Measurements from ENCODE around the gene LRIG1. TPM values are rescaled to one million over a fixed set of nuclear protein-coding genes. Genes with fewer than 3 reads are reported as not detected.

LRIG1 gene
- total and polyA plus RNA-seq, 9 of the 15 experiments (the other 6 are each of a cell fraction or from before 2014, with no cell fraction given): 0.05 to 0.38 (median 0.13) TPM; not detected in 3

DNA sequence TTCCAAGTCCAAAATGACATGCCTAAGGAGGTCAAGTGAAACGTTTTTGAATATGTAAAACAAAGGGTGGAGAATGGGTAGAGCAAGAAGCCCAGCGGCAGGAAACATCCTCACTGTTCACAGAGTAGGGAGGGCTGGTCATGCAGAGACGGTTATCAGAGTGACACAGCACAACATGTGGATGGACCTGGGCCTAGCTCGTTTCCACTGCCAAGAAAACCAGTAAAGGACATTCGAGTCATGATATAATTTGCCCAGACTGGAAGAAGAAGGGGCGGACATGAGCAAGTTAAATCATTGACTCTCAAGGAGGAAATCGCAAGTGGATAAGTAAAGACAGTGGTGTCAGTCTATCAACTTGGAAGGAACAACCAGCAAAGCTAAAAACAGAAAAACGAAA lies 89.3 kb downstream of the LRIG1 start (continued):
- TF ChIP-seq, protein P1, sequence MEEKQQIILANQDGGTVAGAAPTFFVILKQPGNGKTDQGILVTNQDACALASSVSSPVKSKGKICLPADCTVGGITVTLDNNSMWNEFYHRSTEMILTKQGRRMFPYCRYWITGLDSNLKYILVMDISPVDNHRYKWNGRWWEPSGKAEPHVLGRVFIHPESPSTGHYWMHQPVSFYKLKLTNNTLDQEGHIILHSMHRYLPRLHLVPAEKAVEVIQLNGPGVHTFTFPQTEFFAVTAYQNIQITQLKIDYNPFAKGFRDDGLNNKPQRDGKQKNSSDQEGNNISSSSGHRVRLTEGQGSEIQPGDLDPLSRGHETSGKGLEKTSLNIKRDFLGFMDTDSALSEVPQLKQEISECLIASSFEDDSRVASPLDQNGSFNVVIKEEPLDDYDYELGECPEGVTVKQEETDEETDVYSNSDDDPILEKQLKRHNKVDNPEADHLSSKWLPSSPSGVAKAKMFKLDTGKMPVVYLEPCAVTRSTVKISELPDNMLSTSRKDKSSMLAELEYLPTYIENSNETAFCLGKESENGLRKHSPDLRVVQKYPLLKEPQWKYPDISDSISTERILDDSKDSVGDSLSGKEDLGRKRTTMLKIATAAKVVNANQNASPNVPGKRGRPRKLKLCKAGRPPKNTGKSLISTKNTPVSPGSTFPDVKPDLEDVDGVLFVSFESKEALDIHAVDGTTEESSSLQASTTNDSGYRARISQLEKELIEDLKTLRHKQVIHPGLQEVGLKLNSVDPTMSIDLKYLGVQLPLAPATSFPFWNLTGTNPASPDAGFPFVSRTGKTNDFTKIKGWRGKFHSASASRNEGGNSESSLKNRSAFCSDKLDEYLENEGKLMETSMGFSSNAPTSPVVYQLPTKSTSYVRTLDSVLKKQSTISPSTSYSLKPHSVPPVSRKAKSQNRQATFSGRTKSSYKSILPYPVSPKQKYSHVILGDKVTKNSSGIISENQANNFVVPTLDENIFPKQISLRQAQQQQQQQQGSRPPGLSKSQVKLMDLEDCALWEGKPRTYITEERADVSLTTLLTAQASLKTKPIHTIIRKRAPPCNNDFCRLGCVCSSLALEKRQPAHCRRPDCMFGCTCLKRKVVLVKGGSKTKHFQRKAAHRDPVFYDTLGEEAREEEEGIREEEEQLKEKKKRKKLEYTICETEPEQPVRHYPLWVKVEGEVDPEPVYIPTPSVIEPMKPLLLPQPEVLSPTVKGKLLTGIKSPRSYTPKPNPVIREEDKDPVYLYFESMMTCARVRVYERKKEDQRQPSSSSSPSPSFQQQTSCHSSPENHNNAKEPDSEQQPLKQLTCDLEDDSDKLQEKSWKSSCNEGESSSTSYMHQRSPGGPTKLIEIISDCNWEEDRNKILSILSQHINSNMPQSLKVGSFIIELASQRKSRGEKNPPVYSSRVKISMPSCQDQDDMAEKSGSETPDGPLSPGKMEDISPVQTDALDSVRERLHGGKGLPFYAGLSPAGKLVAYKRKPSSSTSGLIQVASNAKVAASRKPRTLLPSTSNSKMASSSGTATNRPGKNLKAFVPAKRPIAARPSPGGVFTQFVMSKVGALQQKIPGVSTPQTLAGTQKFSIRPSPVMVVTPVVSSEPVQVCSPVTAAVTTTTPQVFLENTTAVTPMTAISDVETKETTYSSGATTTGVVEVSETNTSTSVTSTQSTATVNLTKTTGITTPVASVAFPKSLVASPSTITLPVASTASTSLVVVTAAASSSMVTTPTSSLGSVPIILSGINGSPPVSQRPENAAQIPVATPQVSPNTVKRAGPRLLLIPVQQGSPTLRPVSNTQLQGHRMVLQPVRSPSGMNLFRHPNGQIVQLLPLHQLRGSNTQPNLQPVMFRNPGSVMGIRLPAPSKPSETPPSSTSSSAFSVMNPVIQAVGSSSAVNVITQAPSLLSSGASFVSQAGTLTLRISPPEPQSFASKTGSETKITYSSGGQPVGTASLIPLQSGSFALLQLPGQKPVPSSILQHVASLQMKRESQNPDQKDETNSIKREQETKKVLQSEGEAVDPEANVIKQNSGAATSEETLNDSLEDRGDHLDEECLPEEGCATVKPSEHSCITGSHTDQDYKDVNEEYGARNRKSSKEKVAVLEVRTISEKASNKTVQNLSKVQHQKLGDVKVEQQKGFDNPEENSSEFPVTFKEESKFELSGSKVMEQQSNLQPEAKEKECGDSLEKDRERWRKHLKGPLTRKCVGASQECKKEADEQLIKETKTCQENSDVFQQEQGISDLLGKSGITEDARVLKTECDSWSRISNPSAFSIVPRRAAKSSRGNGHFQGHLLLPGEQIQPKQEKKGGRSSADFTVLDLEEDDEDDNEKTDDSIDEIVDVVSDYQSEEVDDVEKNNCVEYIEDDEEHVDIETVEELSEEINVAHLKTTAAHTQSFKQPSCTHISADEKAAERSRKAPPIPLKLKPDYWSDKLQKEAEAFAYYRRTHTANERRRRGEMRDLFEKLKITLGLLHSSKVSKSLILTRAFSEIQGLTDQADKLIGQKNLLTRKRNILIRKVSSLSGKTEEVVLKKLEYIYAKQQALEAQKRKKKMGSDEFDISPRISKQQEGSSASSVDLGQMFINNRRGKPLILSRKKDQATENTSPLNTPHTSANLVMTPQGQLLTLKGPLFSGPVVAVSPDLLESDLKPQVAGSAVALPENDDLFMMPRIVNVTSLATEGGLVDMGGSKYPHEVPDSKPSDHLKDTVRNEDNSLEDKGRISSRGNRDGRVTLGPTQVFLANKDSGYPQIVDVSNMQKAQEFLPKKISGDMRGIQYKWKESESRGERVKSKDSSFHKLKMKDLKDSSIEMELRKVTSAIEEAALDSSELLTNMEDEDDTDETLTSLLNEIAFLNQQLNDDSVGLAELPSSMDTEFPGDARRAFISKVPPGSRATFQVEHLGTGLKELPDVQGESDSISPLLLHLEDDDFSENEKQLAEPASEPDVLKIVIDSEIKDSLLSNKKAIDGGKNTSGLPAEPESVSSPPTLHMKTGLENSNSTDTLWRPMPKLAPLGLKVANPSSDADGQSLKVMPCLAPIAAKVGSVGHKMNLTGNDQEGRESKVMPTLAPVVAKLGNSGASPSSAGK (IDR thresholded peaks at IDR 0.05): peak; percentile 69
- TF ChIP-seq, protein P2, sequence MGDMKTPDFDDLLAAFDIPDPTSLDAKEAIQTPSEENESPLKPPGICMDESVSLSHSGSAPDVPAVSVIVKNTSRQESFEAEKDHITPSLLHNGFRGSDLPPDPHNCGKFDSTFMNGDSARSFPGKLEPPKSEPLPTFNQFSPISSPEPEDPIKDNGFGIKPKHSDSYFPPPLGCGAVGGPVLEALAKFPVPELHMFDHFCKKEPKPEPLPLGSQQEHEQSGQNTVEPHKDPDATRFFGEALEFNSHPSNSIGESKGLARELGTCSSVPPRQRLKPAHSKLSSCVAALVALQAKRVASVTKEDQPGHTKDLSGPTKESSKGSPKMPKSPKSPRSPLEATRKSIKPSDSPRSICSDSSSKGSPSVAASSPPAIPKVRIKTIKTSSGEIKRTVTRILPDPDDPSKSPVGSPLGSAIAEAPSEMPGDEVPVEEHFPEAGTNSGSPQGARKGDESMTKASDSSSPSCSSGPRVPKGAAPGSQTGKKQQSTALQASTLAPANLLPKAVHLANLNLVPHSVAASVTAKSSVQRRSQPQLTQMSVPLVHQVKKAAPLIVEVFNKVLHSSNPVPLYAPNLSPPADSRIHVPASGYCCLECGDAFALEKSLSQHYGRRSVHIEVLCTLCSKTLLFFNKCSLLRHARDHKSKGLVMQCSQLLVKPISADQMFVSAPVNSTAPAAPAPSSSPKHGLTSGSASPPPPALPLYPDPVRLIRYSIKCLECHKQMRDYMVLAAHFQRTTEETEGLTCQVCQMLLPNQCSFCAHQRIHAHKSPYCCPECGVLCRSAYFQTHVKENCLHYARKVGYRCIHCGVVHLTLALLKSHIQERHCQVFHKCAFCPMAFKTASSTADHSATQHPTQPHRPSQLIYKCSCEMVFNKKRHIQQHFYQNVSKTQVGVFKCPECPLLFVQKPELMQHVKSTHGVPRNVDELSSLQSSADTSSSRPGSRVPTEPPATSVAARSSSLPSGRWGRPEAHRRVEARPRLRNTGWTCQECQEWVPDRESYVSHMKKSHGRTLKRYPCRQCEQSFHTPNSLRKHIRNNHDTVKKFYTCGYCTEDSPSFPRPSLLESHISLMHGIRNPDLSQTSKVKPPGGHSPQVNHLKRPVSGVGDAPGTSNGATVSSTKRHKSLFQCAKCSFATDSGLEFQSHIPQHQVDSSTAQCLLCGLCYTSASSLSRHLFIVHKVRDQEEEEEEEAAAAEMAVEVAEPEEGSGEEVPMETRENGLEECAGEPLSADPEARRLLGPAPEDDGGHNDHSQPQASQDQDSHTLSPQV (IDR thresholded peaks at IDR 0.05): peak; percentile 68; the same call in 1 of the 2 replicates
- TF ChIP-seq ETS2 (tag; IDR thresholded peaks at IDR 0.05; ENCODE audit: borderline replicate concordance, poor library complexity, severe bottlenecking) (no peak), HNRNPL (IDR thresholded peaks at IDR 0.05; ENCODE audit: low read depth, low read length) (no peak), ZNF75A (CRISPR knock-in tag; IDR thresholded peaks at IDR 0.05) (no peak), CBX2 (IDR thresholded peaks at IDR 0.05; ENCODE audit: insufficient read depth, low read length, poor library complexity, severe bottlenecking) (no peak), TBL1XR1 (IDR thresholded peaks at IDR 0.05; ENCODE audit: low read length in 2 of 2) (no peak), SMAD4 (CRISPR knock-in tag; conservative IDR thresholded peaks at IDR 0.05) (0 out of 2 replicates have a peak, but pooled peaks have one; percentile 38), SAFB2 (IDR thresholded peaks at IDR 0.05; ENCODE audit: borderline replicate concordance, low read depth, low read length, severe bottlenecking) (no peak), STAT5B (CRISPR knock-in tag; IDR thresholded peaks at IDR 0.05) (no peak), ZNF586 (CRISPR knock-in tag; conservative IDR thresholded peaks at IDR 0.05) (no peak), NCOA6 (IDR thresholded peaks at IDR 0.05) (no peak), PURB (CRISPR knock-in tag; IDR thresholded peaks at IDR 0.05; ENCODE audit: low read depth) (no peak)
